Measurements from ENCODE around the gene PRKD2.
A peak's percentile ranks its signal among the peaks of the same experiment; 100 is the strongest.

Gene PRKD2

DNA sequence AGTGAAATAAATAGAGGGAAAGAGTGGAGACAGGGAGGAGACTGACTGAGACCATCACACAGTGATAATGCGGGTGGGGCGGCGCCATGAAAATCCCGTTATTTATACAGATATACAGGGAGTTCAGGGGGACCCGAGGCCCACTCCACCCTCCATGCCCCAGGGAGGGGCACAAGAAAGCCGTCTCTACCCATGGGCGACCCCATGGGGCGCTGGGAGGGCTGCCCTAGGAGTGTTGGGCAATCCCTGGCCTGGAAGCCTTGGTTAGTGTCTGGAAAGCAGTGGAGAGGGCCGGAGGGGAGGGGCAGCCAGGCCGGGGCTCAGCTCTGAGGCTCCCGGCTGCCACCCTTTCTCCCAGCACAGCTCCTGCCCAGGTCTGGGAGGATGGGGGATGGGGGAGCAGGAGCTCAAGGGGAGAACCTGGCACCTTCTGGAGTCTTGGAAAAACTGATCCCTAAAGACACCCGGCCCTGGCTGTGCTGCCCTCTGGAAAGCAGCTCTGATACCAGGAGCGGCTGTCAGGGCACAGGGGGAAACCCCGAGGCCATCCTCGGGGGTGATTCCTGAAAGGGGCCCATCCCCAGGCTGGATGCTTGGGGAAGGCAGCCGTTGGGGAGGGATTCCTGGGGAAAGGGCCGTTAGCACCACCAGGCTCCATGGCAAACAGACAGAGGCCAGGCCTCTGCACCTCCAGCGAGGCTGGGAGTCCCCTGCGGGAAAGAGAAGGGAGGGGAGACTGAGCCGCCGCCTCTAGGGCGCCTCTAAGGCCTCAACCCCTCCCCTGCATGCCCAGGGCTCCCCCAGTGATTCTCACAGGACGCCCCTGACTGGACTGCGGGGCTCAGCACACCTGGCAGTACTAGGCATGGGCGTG is 3.0 kb upstream of the PRKD2 start:
- POLR2A ChIA-PET (ENCODE audit: low non-redundant PET): no interaction called here
- TF ChIP-seq, protein P1, sequence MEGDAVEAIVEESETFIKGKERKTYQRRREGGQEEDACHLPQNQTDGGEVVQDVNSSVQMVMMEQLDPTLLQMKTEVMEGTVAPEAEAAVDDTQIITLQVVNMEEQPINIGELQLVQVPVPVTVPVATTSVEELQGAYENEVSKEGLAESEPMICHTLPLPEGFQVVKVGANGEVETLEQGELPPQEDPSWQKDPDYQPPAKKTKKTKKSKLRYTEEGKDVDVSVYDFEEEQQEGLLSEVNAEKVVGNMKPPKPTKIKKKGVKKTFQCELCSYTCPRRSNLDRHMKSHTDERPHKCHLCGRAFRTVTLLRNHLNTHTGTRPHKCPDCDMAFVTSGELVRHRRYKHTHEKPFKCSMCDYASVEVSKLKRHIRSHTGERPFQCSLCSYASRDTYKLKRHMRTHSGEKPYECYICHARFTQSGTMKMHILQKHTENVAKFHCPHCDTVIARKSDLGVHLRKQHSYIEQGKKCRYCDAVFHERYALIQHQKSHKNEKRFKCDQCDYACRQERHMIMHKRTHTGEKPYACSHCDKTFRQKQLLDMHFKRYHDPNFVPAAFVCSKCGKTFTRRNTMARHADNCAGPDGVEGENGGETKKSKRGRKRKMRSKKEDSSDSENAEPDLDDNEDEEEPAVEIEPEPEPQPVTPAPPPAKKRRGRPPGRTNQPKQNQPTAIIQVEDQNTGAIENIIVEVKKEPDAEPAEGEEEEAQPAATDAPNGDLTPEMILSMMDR (conservative IDR thresholded peaks at IDR 0.05; ENCODE audit: low read depth): no peak
- no peak for DNase-seq (ENCODE audit: low spot score)
- CTCF ChIA-PET: interaction anchor here (0.6 kb wide), 1 partner anchor 147 kb away, joined by 5 read pairs; no protein-coding TSS in a partner anchor
- peak overlapping the region; percentile 93 for H3K27ac ChIP-seq

DNA sequence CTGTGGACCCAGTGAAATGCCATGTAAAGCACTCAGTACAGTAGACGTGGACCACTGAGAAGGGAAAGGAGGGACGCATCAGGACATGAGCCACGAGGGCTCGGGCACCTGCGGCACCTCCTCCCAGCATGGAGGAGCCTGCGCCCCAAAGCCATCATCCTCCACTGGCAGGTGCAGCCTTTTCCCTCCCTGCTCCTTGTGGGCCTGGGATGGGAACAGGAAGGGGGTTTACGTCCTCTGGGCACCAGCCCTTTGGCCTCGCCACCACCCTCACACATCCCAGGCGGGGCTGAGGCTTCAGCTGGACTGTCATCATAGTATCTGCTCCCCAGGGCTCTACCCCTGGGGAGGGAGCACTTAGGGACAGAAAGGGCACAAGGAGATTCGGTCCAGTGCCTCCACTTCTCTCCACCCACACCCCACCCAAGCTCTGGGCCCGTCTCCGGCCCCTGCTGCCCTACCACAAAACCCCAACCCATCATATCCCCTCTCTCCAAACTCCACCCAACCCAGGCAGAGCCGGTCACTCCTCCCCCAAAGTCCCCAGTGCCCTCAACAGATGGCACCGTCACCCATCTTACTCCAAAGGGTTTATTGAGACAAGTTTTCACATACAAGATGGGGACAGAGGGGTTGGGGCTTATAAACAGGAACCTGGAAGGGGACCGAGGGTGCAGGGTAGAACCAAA is 2.2 kb upstream of the PRKD2 start:
- ChIA-PET POLR2A (ENCODE audit: low non-redundant PET) (no interaction called here), CTCF (interaction anchor here (1.2 kb wide), 1 partner anchor 15 kb away, joined by 3 read pairs; no protein-coding TSS in a partner anchor)
- TF ChIP-seq, protein P1 (conservative IDR thresholded peaks at IDR 0.05; ENCODE audit: low read depth): no peak
- DNase-seq (ENCODE audit: low spot score): no peak
- peak overlapping the region; percentile 93 for H3K27ac ChIP-seq

GRCh38 chr19:46718157-46718933 is 1.4 kb upstream of the PRKD2 start:
- ChIA-PET CTCF (interaction anchor here (1.2 kb wide), 1 partner anchor 14 kb away, joined by 3 read pairs; no protein-coding TSS in a partner anchor), POLR2A (ENCODE audit: low non-redundant PET) (no interaction called here)

DNA sequence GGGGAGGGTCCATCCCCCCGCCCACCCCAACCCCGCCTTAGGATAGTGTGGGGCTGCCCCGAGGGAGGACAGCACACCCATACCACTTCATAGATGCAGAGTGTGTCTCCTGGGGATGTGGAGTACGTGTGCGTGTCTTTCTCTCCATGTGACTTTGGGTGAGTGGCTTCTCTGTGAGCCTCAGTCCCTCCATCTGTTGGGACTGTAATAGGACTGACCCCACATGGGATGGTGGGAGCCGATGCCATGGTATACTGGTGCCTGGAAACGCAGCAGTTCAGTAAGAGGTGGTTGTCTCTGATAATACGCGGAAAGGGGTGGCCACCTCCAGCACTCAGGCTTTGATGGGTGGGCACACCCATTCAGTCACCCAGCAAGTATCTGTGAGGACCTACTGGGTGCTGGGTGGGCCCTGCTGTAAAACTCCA is 816 bp upstream of the PRKD2 start:
- H3K27ac ChIP-seq: peak overlapping the region; percentile 93
- ChIA-PET CTCF (interaction anchor here (1.2 kb wide), 1 partner anchor 14 kb away, joined by 3 read pairs; no protein-coding TSS in a partner anchor), POLR2A (ENCODE audit: low non-redundant PET) (no interaction called here)
- TF ChIP-seq, protein P1 (conservative IDR thresholded peaks at IDR 0.05; ENCODE audit: low read depth): no peak
- no peak for DNase-seq (ENCODE audit: low spot score)

More at GRCh38 chr19:46718157-46718933, 1.4 kb upstream of the PRKD2 start:
- DNase-seq (ENCODE audit: low spot score): peak; percentile 66
- TF ChIP-seq, protein P1 (conservative IDR thresholded peaks at IDR 0.05; ENCODE audit: low read depth): no peak
- H3K27ac ChIP-seq: peak overlapping the region; percentile 93

DNA sequence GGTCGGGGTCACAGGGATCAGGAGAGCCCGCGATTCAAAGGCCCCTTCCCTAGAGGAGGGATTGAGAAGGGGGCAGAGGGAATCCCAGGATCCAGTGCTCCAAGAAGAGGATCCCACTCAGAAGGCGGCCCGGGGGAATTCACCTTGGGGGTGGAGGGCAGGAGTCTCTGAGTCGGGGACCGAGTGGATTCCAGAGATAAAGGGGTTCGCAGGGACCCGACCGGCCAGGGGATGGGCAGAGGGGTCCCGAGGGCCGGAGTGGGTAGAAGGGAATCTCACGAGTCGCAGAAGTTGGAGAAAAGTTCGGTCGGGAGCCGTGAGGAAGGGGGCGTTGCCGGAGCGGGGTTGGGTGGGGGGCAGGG is 261 bp downstream of the PRKD2 start:
- ChIA-PET POLR2A (ENCODE audit: low non-redundant PET) (interaction anchor here (0.6 kb wide), 1 partner anchor 19 kb away, joined by 3 read pairs; no protein-coding TSS in a partner anchor), CTCF (interaction anchor here (0.9 to 1.7 kb wide), 2 partner anchors 12 to 37 kb away, joined by 3 to 7 read pairs; no protein-coding TSS in a partner anchor)
- peak; percentile 27 for DNase-seq (ENCODE audit: low spot score)
- TF ChIP-seq, protein P1 (conservative IDR thresholded peaks at IDR 0.05; ENCODE audit: low read depth): no peak
- H3K27ac ChIP-seq: peak overlapping the region; percentile 93

Data from RWPE1 (cell line).